ENCODE data around the gene CNTRL.
"Not testable (repeated sequence)": the region's sequence is repeated elsewhere in the genome, so short reads cannot be mapped to it uniquely, and the experiment has no call there.

The CNTRL gene

GRCh38 chr9:121075251-121076036 lies 689 bp downstream of the CNTRL start:
- Histone ChIP-seq H3K4me1 (ENCODE audit: insufficient read depth, low read length) (peaks cover 7% of the 10 kb centered on the region), H2AFZ (ENCODE audit: low read depth, low read length) (peak overlapping the region; percentile 85), H3K9me3 (ENCODE audit: low read length) (no peaks in the 10 kb centered on the region), H3K27me3 (ENCODE audit: insufficient read depth, low read length) (no peaks in the 10 kb centered on the region), H3K4me3 (ENCODE audit: low read length) (peak overlapping the region; percentile 71), H3K36me3 (ENCODE audit: insufficient read depth, low read length) (no peaks in the 10 kb centered on the region)

GRCh38 chr9:121082075-121082474 lies 7.3 kb downstream of the CNTRL start:
- Histone ChIP-seq H3K4me3 (ENCODE audit: low read length) (no peak overlapping the region), H3K9me3 (ENCODE audit: low read length) (no peaks in the 10 kb centered on the region), H3K4me1 (ENCODE audit: insufficient read depth, low read length) (no peaks in the 10 kb centered on the region), H2AFZ (ENCODE audit: low read depth, low read length) (no peak overlapping the region), H3K27me3 (ENCODE audit: insufficient read depth, low read length) (no peaks in the 10 kb centered on the region), H3K36me3 (ENCODE audit: insufficient read depth, low read length) (peaks cover 30% of the 10 kb centered on the region)

- no peaks in the 10 kb centered on the region for H3K27me3 ChIP-seq (ENCODE audit: insufficient read depth, low read length)
- H3K9me3 ChIP-seq (ENCODE audit: low read length) = no peaks in the 10 kb centered on the region
- no peak overlapping the region for H3K4me3 ChIP-seq (ENCODE audit: low read length)
- H2AFZ ChIP-seq (ENCODE audit: low read depth, low read length) = no peak overlapping the region
- no peaks in the 10 kb centered on the region for H3K4me1 ChIP-seq (ENCODE audit: insufficient read depth, low read length)
- H3K36me3 ChIP-seq (ENCODE audit: insufficient read depth, low read length) = peaks cover 33% of the 10 kb centered on the region
Measured at GRCh38 chr9:121085661-121086060, 10.9 kb downstream of the CNTRL start.

- Histone ChIP-seq H3K4me3 (ENCODE audit: low read length) (no peak overlapping the region), H3K36me3 (ENCODE audit: insufficient read depth, low read length) (peaks cover 23% of the 10 kb centered on the region), H3K9me3 (ENCODE audit: low read length) (no peaks in the 10 kb centered on the region), H3K4me1 (ENCODE audit: insufficient read depth, low read length) (no peaks in the 10 kb centered on the region), H2AFZ (ENCODE audit: low read depth, low read length) (no peak overlapping the region), H3K27me3 (ENCODE audit: insufficient read depth, low read length) (no peaks in the 10 kb centered on the region)
Measured at GRCh38 chr9:121088576-121088975, 13.8 kb downstream of the CNTRL start.

GRCh38 chr9:121090743-121091142 lies 16.0 kb downstream of the CNTRL start:
- not testable (repeated sequence) for H3K9me3 ChIP-seq (ENCODE audit: low read length); H3K27me3 ChIP-seq (ENCODE audit: insufficient read depth, low read length); H3K4me3 ChIP-seq (ENCODE audit: low read length); H2AFZ ChIP-seq (ENCODE audit: low read depth, low read length); H3K4me1 ChIP-seq (ENCODE audit: insufficient read depth, low read length)
- H3K36me3 ChIP-seq (ENCODE audit: insufficient read depth, low read length) = peaks cover 31% of the 10 kb centered on the region

GRCh38 chr9:121095057-121095456 lies 20.3 kb downstream of the CNTRL start:
- Histone ChIP-seq H3K27me3 (ENCODE audit: insufficient read depth, low read length) (no peaks in the 10 kb centered on the region), H3K4me1 (ENCODE audit: insufficient read depth, low read length) (no peaks in the 10 kb centered on the region), H3K9me3 (ENCODE audit: low read length) (peaks cover 10% of the 10 kb centered on the region), H3K4me3 (ENCODE audit: low read length) (no peak overlapping the region), H2AFZ (ENCODE audit: low read depth, low read length) (no peak overlapping the region), H3K36me3 (ENCODE audit: insufficient read depth, low read length) (peaks cover 49% of the 10 kb centered on the region)

- Histone ChIP-seq H3K36me3 (ENCODE audit: insufficient read depth, low read length) (peaks cover 33% of the 10 kb centered on the region), H2AFZ (ENCODE audit: low read depth, low read length) (no peak overlapping the region), H3K4me1 (ENCODE audit: insufficient read depth, low read length) (no peaks in the 10 kb centered on the region), H3K4me3 (ENCODE audit: low read length) (no peak overlapping the region), H3K27me3 (ENCODE audit: insufficient read depth, low read length) (no peaks in the 10 kb centered on the region), H3K9me3 (ENCODE audit: low read length) (peaks cover 10% of the 10 kb centered on the region)
Measured at GRCh38 chr9:121098567-121099198, 23.9 kb downstream of the CNTRL start.

- not testable (repeated sequence) for H3K4me3 ChIP-seq (ENCODE audit: low read length); H3K9me3 ChIP-seq (ENCODE audit: low read length); H2AFZ ChIP-seq (ENCODE audit: low read depth, low read length); H3K36me3 ChIP-seq (ENCODE audit: insufficient read depth, low read length); H3K4me1 ChIP-seq (ENCODE audit: insufficient read depth, low read length); H3K27me3 ChIP-seq (ENCODE audit: insufficient read depth, low read length)
Measured at GRCh38 chr9:121104054-121104453, 29.3 kb downstream of the CNTRL start.

GRCh38 chr9:121105531-121105930 lies 30.8 kb downstream of the CNTRL start:
- Histone ChIP-seq H2AFZ (ENCODE audit: low read depth, low read length) (no peak overlapping the region), H3K9me3 (ENCODE audit: low read length) (no peaks in the 10 kb centered on the region), H3K4me3 (ENCODE audit: low read length) (no peak overlapping the region), H3K27me3 (ENCODE audit: insufficient read depth, low read length) (no peaks in the 10 kb centered on the region), H3K36me3 (ENCODE audit: insufficient read depth, low read length) (no peaks in the 10 kb centered on the region), H3K4me1 (ENCODE audit: insufficient read depth, low read length) (no peaks in the 10 kb centered on the region)

GRCh38 chr9:121107029-121107428 lies 32.3 kb downstream of the CNTRL start:
- H3K4me1 ChIP-seq (ENCODE audit: insufficient read depth, low read length) = no peaks in the 10 kb centered on the region
- H3K9me3 ChIP-seq (ENCODE audit: low read length) = no peaks in the 10 kb centered on the region
- no peaks in the 10 kb centered on the region for H3K36me3 ChIP-seq (ENCODE audit: insufficient read depth, low read length)
- no peak overlapping the region for H3K4me3 ChIP-seq (ENCODE audit: low read length)
- H2AFZ ChIP-seq (ENCODE audit: low read depth, low read length) = no peak overlapping the region
- no peaks in the 10 kb centered on the region for H3K27me3 ChIP-seq (ENCODE audit: insufficient read depth, low read length)

GRCh38 chr9:121107881-121108280 lies 33.1 kb downstream of the CNTRL start:
- Histone ChIP-seq H3K4me3 (ENCODE audit: low read length) (no peak overlapping the region), H3K9me3 (ENCODE audit: low read length) (no peaks in the 10 kb centered on the region), H3K27me3 (ENCODE audit: insufficient read depth, low read length) (no peaks in the 10 kb centered on the region), H3K4me1 (ENCODE audit: insufficient read depth, low read length) (no peaks in the 10 kb centered on the region), H3K36me3 (ENCODE audit: insufficient read depth, low read length) (no peaks in the 10 kb centered on the region), H2AFZ (ENCODE audit: low read depth, low read length) (no peak overlapping the region)

- Histone ChIP-seq H3K36me3 (ENCODE audit: insufficient read depth, low read length) (peaks cover 2% of the 10 kb centered on the region), H3K4me1 (ENCODE audit: insufficient read depth, low read length) (no peaks in the 10 kb centered on the region), H3K9me3 (ENCODE audit: low read length) (no peaks in the 10 kb centered on the region), H3K27me3 (ENCODE audit: insufficient read depth, low read length) (no peaks in the 10 kb centered on the region), H2AFZ (ENCODE audit: low read depth, low read length) (no peak overlapping the region), H3K4me3 (ENCODE audit: low read length) (no peak overlapping the region)
Measured at GRCh38 chr9:121115466-121115865, 40.7 kb downstream of the CNTRL start.

- H2AFZ ChIP-seq (ENCODE audit: low read depth, low read length) = no peak overlapping the region
- H3K9me3 ChIP-seq (ENCODE audit: low read length) = no peaks in the 10 kb centered on the region
- no peak overlapping the region for H3K4me3 ChIP-seq (ENCODE audit: low read length)
- H3K36me3 ChIP-seq (ENCODE audit: insufficient read depth, low read length) = peaks cover 2% of the 10 kb centered on the region
- H3K27me3 ChIP-seq (ENCODE audit: insufficient read depth, low read length) = no peaks in the 10 kb centered on the region
- H3K4me1 ChIP-seq (ENCODE audit: insufficient read depth, low read length) = peaks cover 14% of the 10 kb centered on the region
Measured at GRCh38 chr9:121118266-121118665, 43.5 kb downstream of the CNTRL start.
